ENCODE measurements around the gene PARP16.

The PARP16 gene

GRCh38 chr15:65268411-65268810, 18.3 kb downstream of the PARP16 start:
- no peaks in the 10 kb centered on the region; the same call in 1 of the 2 replicates for H3K36me3 ChIP-seq (ENCODE audit: control insufficient read depth, insufficient read depth, low read length)
- DNase-seq (ENCODE audit: extremely low read depth, insufficient read length), result no peak
- no peak overlapping the region for H3K4me3 ChIP-seq (replicated peaks; ENCODE audit: low read depth, low read length)
- TF ChIP-seq CTCF (IDR thresholded peaks at IDR 0.05; ENCODE audit: insufficient read depth, low read length, poor library complexity, severe bottlenecking), result no peak
- H3K27me3 ChIP-seq (replicated peaks; ENCODE audit: control insufficient read depth, insufficient read depth, low read length), result no peaks in the 10 kb centered on the region

- DNase-seq (ENCODE audit: extremely low read depth, insufficient read length), result no peak
- no peak for TF ChIP-seq CTCF (IDR thresholded peaks at IDR 0.05; ENCODE audit: insufficient read depth, low read length, poor library complexity, severe bottlenecking)
- H3K27me3 ChIP-seq (replicated peaks; ENCODE audit: control insufficient read depth, insufficient read depth, low read length), result no peaks in the 10 kb centered on the region
- H3K4me3 ChIP-seq (replicated peaks; ENCODE audit: low read depth, low read length), result no peak overlapping the region
- H3K36me3 ChIP-seq (ENCODE audit: control insufficient read depth, insufficient read depth, low read length), result no peaks in the 10 kb centered on the region; the same call in 1 of the 2 replicates
These were observed 20.2 kb downstream of the PARP16 start for GRCh38 chr15:65266469-65266868.

- no peak for DNase-seq (ENCODE audit: extremely low read depth, insufficient read length)
- TF ChIP-seq CTCF (IDR thresholded peaks at IDR 0.05; ENCODE audit: insufficient read depth, low read length, poor library complexity, severe bottlenecking), result no peak
- no peak overlapping the region for H3K4me3 ChIP-seq (replicated peaks; ENCODE audit: low read depth, low read length)
- H3K36me3 ChIP-seq (ENCODE audit: control insufficient read depth, insufficient read depth, low read length), result peaks cover 3% of the 10 kb centered on the region
- H3K27me3 ChIP-seq (replicated peaks; ENCODE audit: control insufficient read depth, insufficient read depth, low read length), result no peaks in the 10 kb centered on the region
These were observed 21.7 kb downstream of the PARP16 start for GRCh38 chr15:65264863-65265430.

DNA sequence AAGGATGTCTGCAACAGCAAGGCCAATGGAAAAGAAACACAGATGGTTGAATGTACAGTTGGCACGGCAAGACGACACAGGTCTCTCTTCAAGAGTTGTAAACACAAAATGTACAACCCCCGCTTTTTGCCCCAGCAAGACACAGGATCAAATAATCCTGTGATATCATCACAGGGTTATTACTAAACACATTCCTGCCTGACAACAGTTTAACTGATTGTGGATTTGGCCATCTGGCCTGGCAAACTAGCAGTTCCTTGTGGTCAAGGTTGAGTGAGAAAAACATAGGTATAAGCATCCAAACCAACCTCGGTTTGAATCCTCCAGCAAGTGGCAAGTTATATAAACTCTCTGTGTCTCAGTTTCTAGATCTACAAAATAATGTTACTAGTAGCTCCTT, 23.4 kb downstream of the PARP16 start:
- Histone ChIP-seq H3K27me3 (replicated peaks; ENCODE audit: control insufficient read depth, insufficient read depth, low read length) (no peaks in the 10 kb centered on the region), H3K36me3 (ENCODE audit: control insufficient read depth, insufficient read depth, low read length) (peaks cover 3% of the 10 kb centered on the region), H3K4me3 (replicated peaks; ENCODE audit: low read depth, low read length) (no peak overlapping the region)
- no peak for DNase-seq (ENCODE audit: extremely low read depth, insufficient read length)
- TF ChIP-seq CTCF (IDR thresholded peaks at IDR 0.05; ENCODE audit: insufficient read depth, low read length, poor library complexity, severe bottlenecking), result no peak

DNA sequence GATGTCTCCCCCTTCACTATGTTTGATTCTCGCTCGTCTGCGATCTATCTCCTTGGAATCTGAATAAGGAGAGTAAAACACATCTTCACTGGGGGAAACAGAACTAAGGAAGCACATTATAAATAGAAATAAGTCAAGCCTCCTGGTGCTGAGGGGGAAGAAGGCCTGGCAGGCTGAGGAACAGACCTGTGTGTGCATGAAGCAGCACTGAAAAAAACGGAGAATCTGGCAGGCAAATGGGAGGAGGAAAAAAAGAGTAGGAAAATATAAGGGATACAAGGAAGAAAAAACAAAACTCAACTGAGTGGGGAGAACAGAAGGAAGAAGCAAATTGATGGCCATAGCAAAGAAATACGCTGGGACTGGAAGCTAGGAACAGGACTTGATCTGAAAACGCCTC, 25.7 kb downstream of the PARP16 start:
- Histone ChIP-seq H3K4me3 (replicated peaks; ENCODE audit: low read depth, low read length) (no peak overlapping the region), H3K27me3 (replicated peaks; ENCODE audit: control insufficient read depth, insufficient read depth, low read length) (no peaks in the 10 kb centered on the region), H3K36me3 (ENCODE audit: control insufficient read depth, insufficient read depth, low read length) (peaks cover 3% of the 10 kb centered on the region)
- TF ChIP-seq CTCF (IDR thresholded peaks at IDR 0.05; ENCODE audit: insufficient read depth, low read length, poor library complexity, severe bottlenecking), result no peak
- DNase-seq (ENCODE audit: extremely low read depth, insufficient read length), result no peak

DNA sequence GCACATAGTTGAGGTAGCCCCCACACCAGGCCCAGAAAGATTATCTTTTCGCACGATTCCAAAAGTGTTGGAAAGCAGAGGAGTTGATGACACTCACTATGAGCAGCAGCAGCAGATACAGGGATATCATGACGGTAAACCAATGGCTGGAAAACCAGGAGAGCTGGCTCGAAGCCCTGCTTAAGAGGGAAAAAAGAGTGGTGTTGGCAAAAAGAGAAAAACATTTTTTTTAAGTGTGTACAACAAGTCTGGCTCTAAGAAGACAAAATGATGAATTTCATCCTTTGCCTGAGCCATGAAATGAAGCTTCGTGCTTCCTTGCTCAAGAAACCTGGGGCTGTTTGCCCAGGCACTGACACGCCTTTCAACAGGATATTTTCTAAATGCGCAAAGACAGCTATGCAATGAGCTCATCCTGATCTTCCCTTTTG, 27.3 kb downstream of the PARP16 start:
- peaks cover 3% of the 10 kb centered on the region for H3K36me3 ChIP-seq (ENCODE audit: control insufficient read depth, insufficient read depth, low read length)
- no peak overlapping the region for H3K4me3 ChIP-seq (replicated peaks; ENCODE audit: low read depth, low read length)
- no peak for TF ChIP-seq CTCF (IDR thresholded peaks at IDR 0.05; ENCODE audit: insufficient read depth, low read length, poor library complexity, severe bottlenecking)
- no peak for DNase-seq (ENCODE audit: extremely low read depth, insufficient read length)
- no peaks in the 10 kb centered on the region for H3K27me3 ChIP-seq (replicated peaks; ENCODE audit: control insufficient read depth, insufficient read depth, low read length)

Data from GM06990 (cell line).